ENCODE results near the gene INKA1. TPM values are rescaled to one million over a fixed set of nuclear protein-coding genes. Genes with fewer than 3 reads are reported as not detected.
A peak's percentile ranks its signal among the peaks of the same experiment; 100 is the strongest.
"Not testable (repeated sequence)": the region's sequence is repeated elsewhere in the genome, so short reads cannot be mapped to it uniquely, and the experiment has no call there.

The INKA1 gene
- total RNA-seq, 1 donor, result 4.7 TPM

- no peak overlapping the region for H3K4me3 ChIP-seq (ENCODE audit: low read depth, low read length)
- DNase-seq (ENCODE audit: low read depth), result no peak
- no peak for TF ChIP-seq CTCF (IDR thresholded peaks at IDR 0.05; ENCODE audit: insufficient read depth, low read depth, low read length)
These were observed 39.1 kb upstream of the INKA1 start for GRCh38 chr3:49763981-49764380.

DNA sequence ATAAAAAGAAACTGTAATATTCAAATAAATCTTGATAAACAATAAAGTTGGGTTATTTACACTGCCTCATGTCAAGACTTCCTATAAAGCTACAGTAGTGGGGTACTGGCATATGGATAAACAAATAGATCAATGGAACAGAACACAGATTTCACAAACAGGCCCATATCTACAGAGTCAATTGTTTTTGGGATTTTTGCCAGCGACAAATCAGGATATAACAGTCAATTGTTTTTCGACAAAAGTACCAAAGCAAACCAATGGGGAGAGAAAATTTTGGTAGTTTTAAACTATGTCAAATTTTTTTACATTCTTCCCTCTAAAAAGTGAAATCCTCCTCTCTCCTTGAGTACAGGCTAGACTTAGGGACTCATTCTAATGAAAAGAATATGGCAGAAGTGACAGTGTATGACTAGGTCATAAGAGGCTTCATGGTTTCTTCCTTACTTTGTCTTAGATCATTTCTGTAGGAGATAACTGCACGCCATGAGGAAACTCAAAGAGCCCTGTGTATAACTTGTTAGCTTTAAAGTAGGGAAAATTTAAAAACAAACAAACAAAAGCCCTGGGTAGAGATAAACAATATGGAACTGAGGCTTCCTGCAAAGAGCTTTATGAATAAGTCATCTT is 33.7 kb upstream of the INKA1 start:
- H3K4me3 ChIP-seq (ENCODE audit: low read depth, low read length), result no peak overlapping the region
- no peak for TF ChIP-seq CTCF (IDR thresholded peaks at IDR 0.05; ENCODE audit: insufficient read depth, low read depth, low read length)
- DNase-seq (ENCODE audit: low read depth), result peak; percentile 29

- DNase-seq (ENCODE audit: low read depth), result no peak
- no peak for TF ChIP-seq CTCF (IDR thresholded peaks at IDR 0.05; ENCODE audit: insufficient read depth, low read depth, low read length)
- H3K4me3 ChIP-seq (ENCODE audit: low read depth, low read length), result no peak overlapping the region
These were observed 33.1 kb upstream of the INKA1 start for GRCh38 chr3:49769926-49770325.

DNA sequence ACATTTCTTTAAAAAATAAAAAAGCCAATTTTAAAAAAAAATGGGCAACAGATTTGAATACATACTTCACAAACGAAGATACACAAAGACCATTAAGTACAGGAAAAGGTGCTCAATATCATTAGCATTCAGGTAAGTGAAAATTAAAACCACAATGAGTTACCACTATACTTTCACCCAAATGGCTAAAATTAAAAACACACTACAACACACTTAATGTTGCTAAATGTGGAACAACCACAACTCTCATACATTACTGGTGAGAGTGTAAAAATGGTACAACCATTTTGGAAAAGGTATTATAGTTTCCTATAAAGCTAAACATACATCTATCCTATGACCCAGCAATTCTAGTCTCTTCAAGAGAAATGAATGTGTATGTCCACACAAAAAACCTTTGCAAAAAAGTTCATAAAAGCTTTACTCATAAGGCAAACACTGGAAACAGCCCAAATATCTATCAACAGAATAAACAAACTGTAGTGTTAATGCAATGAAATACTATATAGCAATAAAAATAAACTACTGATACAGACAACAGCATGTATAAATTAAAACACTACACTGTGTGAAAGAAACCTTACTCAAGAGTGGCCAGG is 31.6 kb upstream of the INKA1 start:
- DNase-seq (ENCODE audit: low read depth), result peak; percentile 29
- no peak overlapping the region for H3K4me3 ChIP-seq (ENCODE audit: low read depth, low read length)
- TF ChIP-seq CTCF (IDR thresholded peaks at IDR 0.05; ENCODE audit: insufficient read depth, low read depth, low read length), result no peak

- TF ChIP-seq CTCF (IDR thresholded peaks at IDR 0.05; ENCODE audit: insufficient read depth, low read depth, low read length), result no peak
- DNase-seq (ENCODE audit: low read depth), result no peak
These were observed 30.4 kb upstream of the INKA1 start for GRCh38 chr3:49772703-49773102.

DNA sequence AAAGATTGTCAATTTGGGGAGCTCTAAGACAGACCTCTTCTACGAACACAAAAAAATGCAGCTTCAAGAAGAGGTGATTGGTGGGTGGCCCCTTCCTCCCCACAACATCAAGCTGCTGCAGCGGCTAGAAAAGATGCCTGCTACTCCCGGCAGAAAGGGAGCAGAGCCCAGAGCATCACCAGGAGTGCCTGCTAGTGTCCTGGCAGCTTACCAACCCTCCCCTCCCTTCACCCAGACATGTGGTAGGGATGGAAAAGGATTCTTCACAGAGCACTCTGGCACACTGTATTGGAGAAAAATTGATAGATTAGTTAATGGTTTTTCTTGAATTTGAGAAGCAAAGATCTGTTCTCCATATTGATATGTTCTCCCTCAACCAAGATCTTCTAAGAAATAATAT is 27.5 kb upstream of the INKA1 start:
- TF ChIP-seq CTCF (IDR thresholded peaks at IDR 0.05; ENCODE audit: insufficient read depth, low read depth, low read length), result no peak
- no peak overlapping the region for H3K4me3 ChIP-seq (ENCODE audit: low read depth, low read length)
- no peak for DNase-seq (ENCODE audit: low read depth)

More at GRCh38 chr3:49772703-49773102, 30.4 kb upstream of the INKA1 start:
- no peak overlapping the region for H3K4me3 ChIP-seq (ENCODE audit: low read depth, low read length)

DNA sequence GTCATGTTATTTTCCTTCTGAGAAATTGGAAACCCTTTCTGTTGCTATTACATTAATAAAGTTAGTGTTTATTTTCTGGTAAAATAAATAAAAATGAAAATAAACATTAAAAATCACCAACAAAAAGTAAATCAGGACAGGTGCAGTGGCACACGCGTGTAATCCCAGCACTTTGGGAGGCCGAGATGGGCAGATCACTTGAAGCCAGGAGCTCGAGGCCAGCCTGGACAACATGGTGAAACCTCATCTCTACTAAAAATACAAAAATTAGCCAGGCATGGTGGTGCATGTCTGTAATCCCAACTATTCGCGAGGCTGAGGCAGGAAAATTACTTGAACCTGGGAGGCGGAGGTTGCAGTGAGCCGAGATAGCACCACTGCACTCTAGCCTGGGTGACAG is 27.0 kb upstream of the INKA1 start:
- not testable (repeated sequence) for H3K4me3 ChIP-seq (ENCODE audit: low read depth, low read length); DNase-seq (ENCODE audit: low read depth)
